ENCODE measurements around the gene RASGRF2. TPM values are rescaled to one million over a fixed set of nuclear protein-coding genes. Genes with fewer than 3 reads are reported as not detected.

The RASGRF2 gene
- total and polyA plus RNA-seq, 2 of the 8 experiments (the other 6 are each of a cell fraction or from before 2014, with no cell fraction given) = 2.6 to 29.5 TPM

DNA sequence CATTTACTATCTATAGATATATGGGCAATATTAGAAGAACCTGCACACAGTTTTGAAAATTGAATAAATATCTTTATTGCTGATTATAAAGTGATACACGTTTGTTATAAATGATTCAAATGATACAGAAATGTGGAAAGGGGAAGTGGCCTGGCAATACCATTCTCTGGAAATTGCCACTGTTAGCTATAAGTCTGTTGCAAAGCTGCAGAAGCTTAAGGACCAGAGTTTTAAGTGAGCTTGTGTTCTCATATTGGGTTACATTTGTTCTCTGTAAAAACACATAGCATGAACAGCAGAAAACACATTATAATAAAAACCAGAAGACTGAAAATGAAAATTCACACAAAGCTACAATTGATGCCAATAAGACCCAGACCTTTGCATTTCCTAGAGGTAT lies 59.6 kb downstream of the RASGRF2 start (continued):
- TF ChIP-seq CTBP2 (IDR thresholded peaks at IDR 0.05; ENCODE audit: borderline replicate concordance, insufficient read depth, insufficient read length, low read length) (no peak), HDAC2 (IDR thresholded peaks at IDR 0.05; ENCODE audit: borderline replicate concordance in 1 of 2, low read depth in 2 of 2, low read length in 2 of 2) (no peak), SAP30 (IDR thresholded peaks at IDR 0.05; ENCODE audit: insufficient read depth, insufficient replicate concordance, low read length) (no peak), RBBP5 (IDR thresholded peaks at IDR 0.05; ENCODE audit: borderline replicate concordance, low read depth, low read length) (no peak), RAD21 (IDR thresholded peaks at IDR 0.05 in 1 of 2, conservative IDR thresholded peaks at IDR 0.05 in 1 of 2; ENCODE audit: low read depth in 2 of 2, low read length in 2 of 2) (no peak)
- TF ChIP-seq, protein P1, sequence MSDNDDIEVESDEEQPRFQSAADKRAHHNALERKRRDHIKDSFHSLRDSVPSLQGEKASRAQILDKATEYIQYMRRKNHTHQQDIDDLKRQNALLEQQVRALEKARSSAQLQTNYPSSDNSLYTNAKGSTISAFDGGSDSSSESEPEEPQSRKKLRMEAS (IDR thresholded peaks at IDR 0.05) = no peak

All from H1 (cell line).